HG02938 (cell line): ENCODE data around the gene WNK2.

Experiments
- ATAC-seq: cut with Tn5 transposase; IDR thresholded peaks from one replicate; pipeline ENCODE4 v1.9.1; 2021; ENCODE audit warnings: mild to moderate bottlenecking, moderate library complexity; ENCODE audit not compliant: unreplicated experiment

Gene WNK2

GRCh38 chr9:93161786-93162562, 22.0 kb upstream of the WNK2 start:
- no peak for ATAC-seq

DNA sequence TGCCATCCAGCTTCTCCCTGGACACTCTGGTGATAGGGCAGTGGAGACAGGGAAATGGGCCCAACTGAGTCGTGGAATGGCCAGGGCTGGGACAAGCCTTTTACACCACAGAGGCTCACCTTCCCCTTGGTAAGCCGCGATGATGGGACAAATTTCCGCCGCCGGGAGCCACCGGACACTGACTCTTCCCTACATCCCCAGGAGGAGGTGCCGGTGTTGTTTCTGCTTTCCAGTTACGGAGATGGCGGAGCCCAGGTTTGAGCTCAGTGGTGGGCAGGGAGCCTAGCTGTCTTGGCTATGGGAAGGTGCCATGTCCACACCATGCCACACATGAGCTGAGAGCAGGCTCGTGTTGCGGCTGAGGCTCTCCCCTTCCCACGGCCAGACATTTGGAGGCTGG, 19.9 kb upstream of the WNK2 start:
- ATAC-seq: no peak

- ATAC-seq: no peak
Measured at GRCh38 chr9:93166699-93167098, 17.2 kb upstream of the WNK2 start.

DNA sequence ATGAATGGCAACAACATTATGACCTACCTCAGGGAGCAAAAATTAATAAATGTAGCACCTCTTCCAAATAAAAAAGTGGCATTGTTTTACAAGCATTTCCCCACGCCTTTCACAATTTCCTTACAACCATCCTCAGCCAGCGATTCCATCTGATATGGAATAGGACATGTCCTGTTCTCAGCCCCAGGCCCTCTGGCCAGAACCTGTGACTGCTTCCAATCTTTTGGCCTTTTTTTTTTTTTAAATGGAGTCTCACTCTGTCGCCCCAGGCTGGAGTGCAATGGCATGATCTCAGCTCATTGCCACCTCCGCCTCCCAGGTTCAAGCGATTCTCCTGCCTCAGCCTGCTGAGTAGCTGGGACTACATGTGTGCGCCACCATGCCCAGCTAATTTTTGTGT, 16.8 kb upstream of the WNK2 start:
- ATAC-seq: no peak

DNA sequence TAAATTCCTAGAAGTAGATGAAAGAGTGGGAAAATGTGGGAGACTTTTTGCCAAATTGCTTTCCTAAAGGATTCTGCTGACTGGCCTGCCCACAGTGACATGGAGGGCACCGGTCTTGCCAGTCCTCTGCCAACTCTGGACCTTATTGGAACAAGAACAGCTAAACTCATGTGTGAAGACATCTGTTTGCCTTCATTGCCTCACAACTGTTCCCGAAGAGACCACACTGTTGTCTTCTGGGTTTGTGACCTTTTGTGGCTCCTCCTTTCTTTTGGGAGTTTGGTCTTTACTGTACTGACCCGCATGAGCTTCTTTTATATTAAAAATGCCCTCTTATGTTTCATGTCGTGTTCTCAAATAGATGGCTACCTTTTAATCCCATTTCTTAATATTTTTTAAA, 16.1 kb upstream of the WNK2 start:
- no peak for ATAC-seq

DNA sequence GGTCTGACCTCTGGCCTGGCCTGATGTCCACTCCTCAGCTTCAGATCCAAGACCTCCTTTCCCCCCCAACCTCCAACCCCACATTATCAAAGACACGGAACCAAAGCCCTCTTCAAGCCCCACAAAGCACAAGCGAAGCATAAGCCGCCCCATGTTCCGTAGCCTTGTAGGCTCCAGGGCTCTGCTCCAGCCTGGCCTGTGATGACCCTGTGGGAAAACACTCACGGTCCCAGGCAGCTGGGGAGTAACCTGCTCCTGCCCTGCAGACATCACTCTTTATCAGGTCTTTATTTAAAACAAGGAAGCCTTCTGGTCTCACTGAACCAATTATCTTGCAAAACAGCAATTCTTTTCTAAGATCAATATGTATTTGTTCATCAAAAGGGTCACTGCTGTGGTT, 15.4 kb upstream of the WNK2 start:
- ATAC-seq: no peak

DNA sequence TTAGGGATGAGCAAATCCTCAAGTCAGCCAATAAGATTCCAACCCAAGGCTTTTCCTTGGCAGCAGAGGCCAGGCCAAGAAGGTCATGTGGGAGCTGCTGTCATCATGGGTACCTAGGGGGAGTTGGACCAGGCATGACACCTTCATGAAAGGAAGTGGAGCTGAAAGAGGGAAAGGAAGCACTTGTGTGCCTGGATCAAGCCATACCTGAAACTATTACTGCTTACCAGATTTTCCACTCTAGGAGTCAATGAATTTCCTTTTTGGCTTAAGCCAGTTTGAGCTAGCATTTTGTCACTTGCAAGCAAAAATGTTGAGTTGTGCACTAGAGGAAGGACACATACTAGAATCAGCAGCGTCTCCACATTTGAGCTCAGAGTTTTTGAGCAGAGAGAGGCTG, 14.5 kb upstream of the WNK2 start:
- no peak for ATAC-seq

DNA sequence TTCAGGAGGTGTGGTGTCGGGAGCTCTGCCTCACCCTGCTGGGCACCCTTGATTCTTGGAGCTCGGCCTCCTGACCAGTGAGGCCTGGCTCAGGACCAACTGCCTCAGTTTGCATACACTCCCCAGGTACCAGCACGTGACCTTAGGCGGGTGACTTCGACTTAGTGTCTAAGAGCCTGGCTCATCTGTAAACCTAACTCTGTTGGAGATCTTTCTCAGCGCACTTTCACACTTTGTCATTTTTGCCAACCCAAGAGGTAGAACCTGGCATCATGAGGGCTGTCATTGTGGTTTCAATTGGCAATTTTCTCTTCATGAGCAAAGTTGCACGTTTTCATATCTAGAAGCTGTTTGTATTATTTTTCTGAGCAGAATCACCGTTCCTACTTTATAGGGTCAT, 13.4 kb upstream of the WNK2 start:
- ATAC-seq: no peak

GRCh38 chr9:93171261-93171990, 12.5 kb upstream of the WNK2 start:
- ATAC-seq: no peak

- ATAC-seq: no peak
Measured at GRCh38 chr9:93172666-93173364, 11.1 kb upstream of the WNK2 start.

DNA sequence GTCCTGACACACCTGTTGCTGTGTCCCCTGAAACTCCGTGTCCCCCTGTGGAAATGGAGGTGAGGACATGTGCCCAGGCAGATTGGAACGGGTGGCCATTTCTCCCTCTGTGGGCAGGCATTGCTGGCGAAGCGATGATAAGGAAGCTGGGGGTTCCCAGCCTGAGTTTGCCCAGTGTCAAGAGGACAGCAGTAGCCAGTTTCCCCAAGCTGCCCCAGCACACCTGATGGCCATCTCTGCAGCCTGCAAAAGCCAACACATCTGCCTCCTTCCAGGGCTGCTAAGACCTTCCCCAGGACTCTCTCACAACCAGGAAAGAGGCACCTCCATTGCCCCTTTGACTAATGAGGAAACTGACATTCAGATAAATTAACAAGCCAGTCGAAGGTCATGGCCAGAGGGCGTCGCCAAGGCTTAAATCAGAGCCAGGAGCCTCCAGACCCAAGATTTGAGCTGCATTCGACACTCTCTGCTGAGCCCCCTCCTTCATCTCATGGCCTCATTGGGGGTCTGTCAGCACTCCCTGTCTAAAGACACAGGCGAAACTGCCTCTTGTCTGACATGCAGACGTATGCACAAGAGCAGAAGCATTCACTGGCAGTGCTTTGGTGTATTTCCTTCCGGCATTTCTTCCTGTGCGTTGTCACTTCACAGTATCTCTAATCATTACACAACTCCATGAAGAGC, 10.4 kb upstream of the WNK2 start:
- ATAC-seq: no peak

- ATAC-seq: no peak
Measured at GRCh38 chr9:93174976-93175375, 9.0 kb upstream of the WNK2 start.

DNA sequence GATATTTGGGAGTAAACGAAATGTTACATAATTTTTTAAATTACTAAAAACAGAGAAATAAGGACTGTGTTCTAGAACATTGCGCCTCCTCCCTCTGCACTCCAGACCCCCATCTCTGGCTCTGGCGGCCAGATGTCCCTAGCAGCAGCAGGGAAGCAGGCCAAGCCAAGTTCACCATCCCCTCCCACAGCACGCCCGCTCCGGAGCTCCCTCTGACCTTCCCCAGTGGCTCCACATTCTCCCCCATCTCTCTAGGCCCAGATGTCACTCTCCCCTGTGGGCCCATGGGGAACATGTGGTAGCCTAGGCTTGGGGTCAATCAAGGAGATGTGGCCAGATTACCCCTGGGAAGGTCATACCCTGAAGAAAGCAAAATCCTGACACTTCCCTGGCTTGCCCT, 6.3 kb upstream of the WNK2 start:
- ATAC-seq: no peak

- ATAC-seq: no peak
Measured at GRCh38 chr9:93178851-93179786, 4.8 kb upstream of the WNK2 start.

GRCh38 chr9:93180938-93181337, 3.0 kb upstream of the WNK2 start:
- no peak for ATAC-seq

GRCh38 chr9:93181672-93182435, 2.1 kb upstream of the WNK2 start:
- ATAC-seq: no peak

DNA sequence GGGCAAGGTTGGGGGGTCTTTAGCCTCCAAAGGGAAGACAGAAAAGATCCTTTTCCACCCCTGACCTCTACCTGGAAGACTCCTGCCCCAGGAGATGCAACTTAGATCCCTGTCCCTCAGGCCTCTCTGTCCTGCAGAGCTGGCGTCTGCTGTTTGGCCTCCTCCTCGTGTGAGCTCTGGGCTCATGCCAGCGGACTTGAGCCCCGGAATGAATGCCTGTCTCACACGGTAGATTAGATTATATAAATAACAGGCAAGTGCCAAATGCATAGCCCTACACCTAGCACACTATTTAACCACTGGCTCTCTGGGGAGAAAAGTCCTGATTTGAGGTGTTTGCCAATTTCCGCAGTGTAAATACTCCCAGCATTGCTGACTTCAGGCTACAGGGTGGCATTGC, 1.4 kb upstream of the WNK2 start:
- ATAC-seq: no peak

GRCh38 chr9:93183131-93183662, 742 bp upstream of the WNK2 start:
- ATAC-seq: no peak
